HG02973 (cell line): ENCODE results near the gene C2.
"Not testable (repeated sequence)": the region's sequence is repeated elsewhere in the genome, so short reads cannot be mapped to it uniquely, and the experiment has no call there.

Experiments used
- ATAC-seq: cut with Tn5 transposase; IDR thresholded peaks from one replicate; pipeline ENCODE4 v1.9.1; 2021; ENCODE audit warnings: moderate library complexity; ENCODE audit not compliant: unreplicated experiment

Gene C2

DNA sequence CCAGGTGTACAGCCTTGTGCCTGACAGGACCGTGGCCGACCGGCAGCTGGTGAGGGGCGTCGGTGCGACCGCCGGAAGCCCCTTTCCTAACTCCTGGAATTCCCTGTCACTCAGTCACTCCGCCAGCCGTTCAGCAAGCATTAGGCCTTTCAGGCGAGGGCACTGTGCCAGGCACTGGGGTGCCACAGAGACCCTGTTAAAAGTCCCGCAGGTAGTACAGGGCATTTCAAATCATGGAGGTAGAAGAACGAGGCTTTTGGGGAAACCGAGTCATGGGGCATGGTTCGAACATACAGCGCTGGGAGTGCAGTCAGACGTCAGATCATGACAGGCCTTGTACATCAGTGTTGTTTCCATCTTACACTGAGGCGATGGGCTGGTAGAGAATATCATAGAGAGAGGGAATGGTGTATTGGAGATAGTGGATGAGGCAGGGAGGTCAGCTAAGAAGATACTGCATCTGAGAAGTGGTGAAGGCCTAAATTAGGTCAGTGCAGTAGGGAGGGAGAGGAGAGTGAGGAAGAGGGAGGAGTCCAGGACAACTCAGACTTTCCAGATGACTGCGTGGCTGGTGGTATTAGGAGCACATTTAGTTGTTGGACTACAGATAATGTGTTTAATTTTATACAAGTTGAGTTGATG, 45.3 kb downstream of the C2 start:
- no peak for ATAC-seq

DNA sequence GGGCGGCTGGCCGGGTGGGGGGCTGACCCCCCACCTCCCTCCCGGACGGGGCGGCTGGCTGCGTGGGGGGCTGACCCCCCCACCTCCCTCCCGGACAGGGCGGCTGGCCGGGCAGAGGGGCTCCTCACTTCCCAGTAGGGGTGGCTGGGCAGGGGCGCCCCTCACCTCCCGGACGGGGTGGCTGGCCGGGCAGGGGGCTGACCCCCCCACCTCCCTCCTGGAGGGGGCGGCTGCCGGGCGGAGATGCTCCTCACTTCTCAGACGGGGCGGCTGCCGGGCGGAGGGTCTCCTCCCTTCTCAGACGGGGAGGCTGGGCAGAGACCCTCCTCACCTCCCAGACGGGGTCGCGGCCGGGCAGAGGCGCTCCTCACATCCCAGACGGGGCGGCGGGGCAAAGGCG, 48.5 kb downstream of the C2 start:
- ATAC-seq = not testable (repeated sequence)

DNA sequence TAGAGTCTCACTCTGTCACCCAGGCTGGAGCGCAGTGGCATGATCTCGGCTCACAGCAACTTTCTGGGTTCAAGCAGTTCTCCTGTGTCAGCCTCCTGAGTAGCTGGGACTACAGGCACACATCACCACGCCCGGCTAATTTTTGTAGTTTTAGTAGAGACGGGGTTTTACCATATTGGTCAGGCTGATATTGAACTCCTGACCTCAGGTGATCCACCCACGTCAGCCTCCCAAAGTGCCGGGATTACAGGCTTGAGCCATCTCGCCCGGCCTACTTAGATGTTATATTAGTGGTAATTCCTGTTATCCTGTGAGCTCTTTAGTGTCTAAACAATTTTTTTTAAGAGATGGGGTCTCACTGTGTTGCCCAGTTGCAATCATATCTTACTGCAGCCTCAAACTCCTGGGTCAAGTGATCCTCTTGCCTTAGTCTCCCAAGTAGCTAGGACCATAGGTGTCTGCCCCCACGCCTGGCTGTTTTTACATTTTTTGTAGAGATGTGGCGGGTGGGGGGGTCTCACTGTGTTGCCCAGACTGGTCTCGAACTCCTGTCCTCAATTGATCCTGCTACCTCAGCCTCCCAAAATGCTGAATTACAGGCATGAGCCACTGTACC, 50.4 kb downstream of the C2 start:
- no peak for ATAC-seq

DNA sequence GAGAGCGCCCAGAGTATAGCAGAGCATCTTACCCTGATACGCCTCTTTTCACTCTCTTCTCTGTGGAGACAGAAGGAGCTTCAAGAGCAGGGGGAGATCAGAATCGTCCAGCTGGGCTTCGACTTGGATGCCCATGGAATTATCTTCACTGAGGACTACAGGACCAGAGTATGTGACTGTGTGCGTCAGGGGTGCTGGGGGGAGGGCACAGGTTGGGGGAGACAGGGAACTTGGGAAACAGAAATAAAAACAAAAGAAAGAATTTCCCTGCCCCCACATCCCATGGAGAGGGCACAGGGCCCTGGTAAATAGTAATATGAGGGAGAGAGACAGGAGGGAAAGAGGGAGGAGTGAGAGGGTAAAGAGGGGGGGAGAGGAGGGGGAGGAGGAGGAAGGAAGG, 51.3 kb downstream of the C2 start:
- ATAC-seq = no peak

DNA sequence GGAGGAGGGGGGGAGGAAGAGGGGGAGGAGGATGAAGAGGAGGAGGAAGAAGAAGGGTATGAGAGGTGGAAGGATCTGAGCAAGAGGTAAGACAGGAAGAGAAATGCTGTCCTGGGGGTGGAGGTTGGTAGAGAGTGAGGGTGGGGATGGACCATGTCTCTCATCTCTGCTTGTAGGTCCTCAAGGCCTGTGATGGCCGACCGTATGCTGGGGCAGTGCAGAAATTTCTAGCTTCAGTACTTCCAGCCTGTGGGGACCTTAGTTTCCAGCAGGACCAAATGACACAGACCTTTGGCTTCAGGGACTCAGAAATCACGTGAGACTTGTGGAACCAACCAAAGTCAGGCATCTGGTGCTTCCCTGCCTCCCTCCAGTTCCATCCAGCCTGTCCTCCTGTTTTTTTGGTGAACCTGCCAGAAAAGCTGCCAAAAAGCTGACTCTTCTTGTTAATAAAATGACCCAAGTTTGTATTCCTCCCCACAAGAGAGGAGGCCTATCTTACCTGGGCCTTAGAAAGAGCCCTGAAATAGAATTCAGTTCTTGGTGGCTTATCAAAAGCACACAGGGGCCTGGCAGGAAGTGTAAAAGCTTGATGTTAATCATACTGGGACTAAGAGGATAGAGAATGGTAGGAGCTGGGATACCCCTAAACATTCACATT, 51.9 kb downstream of the C2 start:
- no peak for ATAC-seq

DNA sequence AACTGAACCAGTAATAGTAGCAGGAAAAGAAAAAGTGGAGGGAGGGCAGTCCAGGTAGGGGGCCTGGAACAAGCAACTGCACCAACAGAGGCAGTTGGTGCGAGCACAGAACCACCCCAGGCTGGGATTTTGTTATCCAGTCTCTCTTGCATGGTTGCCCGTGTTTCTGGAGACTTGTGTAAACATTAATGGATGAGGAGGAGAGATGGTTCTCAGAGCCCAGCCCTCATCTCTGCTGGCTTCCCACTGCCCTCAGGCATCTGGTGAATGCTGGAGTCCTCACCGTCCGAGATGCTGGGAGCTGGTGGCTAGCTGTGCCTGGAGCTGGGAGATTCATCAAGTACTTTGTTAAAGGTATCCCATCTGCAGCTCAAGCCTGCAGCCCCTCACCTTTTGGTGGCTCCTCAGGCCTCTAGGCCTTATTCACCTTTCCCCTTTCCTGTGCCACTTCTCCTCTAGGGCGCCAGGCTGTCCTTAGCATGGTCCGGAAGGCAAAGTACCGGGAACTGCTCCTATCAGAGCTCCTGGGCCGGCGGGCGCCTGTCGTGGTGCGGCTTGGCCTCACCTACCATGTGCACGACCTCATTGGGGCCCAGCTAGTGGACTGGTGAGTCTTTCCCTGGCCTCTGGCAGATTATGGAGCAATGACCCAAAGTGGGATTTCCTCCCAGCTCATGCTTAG, 52.8 kb downstream of the C2 start:
- not testable (repeated sequence) for ATAC-seq

DNA sequence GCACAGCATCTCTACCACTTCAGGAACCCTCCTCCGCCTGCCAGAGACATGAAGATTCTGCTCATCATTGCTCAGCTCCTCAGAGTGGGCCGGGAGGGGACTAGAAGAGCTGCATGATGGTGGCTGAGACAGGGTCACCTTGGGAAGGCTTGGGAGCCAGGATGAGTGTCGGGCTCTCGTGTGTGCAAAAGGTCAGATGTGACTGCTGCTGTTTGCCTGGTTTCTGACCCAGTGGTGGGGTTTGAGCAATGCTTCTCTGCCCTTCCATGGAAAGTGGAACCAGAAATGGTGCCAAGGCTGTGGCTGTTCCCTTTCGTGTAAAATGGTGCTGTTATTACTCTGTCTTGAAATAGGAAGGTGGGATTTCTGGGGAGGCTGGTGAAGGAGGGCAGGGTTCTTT, 53.5 kb downstream of the C2 start:
- not testable (repeated sequence) for ATAC-seq

DNA sequence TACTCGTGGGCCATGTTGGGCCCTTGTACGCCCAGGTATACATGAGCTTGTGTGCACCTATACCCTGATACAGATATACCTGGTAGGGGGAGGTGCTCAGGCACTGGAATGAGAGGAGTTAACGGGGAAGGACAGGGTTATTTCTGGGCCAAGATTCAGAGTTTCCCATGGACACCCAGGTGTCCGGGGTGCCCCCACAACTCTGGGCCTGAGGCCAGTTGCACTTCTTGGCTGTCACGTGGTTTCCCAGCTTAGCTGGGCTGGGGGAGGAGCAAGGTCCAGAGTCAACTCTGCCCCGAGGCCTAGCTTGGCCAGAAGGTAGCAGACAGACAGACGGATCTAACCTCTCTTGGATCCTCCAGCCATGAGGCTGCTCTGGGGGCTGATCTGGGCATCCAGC, 54.2 kb downstream of the C2 start, which contains the start of gene C4A:
Gene C4A, plus strand, starts transcription at position 314 of the 400 bp plus-strand sequence. Its CDS starts 51 bp downstream, at position 365.
- ATAC-seq = not testable (repeated sequence)

DNA sequence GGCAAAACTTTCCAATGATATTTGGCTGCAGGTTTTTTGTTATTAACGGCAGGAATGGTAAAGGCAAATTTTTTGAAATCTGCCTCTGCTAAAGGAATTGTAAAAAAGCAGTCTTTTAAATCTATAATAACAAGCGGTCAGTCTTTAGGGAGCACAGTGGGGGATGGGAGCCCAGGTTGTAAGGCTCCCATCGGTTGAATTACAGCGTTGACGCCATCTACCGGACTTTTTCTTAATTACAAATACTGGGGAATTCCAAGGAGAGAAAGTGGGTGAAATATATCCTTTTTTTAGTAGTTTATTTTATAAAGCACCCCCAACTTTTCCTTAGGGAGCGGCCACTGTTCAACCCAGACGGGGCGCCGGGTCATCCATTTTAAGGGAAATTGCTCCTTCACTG, 61.8 kb downstream of the C2 start:
- ATAC-seq = not testable (repeated sequence)

DNA sequence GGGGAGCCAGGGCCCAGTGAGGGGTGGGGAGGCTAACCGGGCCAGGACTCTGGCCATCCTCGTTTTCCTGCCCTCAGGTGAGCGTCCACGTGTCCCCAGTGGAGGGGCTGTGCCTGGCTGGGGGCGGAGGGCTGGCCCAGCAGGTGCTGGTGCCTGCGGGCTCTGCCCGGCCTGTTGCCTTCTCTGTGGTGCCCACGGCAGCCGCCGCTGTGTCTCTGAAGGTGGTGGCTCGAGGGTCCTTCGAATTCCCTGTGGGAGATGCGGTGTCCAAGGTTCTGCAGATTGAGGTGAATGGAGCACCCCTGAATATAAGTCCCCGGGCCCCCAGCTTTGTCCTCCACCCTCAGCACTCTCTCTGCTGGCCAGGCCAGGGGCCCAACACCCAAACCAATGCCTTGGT, 66.9 kb downstream of the C2 start:
- ATAC-seq = not testable (repeated sequence)
